ENCODE data around the gene CHSY1.

DNA sequence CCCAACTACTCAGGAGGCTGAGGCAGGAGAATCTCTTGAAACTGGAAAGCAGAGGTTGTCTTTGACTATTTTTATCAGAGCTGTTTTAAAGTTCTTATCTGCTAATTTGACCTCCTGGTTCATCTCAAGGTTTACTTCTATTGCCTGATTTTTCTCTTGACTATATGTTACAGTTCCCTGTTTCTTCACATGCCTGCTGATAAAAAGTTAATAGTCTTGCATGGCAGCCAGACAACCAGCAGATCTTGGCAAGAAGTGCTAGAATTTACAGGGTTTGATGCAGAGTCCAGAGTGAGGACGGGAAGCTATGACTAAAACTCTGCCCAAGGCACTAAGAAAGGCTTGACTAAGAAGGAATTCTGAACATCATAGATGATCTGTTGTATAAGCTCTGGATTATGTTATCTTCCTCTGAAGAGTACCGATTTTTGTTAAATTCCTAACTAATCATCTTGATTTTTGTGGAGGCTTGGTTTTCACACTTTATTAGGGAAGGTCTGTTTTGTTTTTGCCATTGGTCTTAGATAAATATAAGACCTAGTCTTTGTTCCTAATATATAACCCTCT, 85.9 kb downstream of the CHSY1 start:
- TF ChIP-seq, protein P1, sequence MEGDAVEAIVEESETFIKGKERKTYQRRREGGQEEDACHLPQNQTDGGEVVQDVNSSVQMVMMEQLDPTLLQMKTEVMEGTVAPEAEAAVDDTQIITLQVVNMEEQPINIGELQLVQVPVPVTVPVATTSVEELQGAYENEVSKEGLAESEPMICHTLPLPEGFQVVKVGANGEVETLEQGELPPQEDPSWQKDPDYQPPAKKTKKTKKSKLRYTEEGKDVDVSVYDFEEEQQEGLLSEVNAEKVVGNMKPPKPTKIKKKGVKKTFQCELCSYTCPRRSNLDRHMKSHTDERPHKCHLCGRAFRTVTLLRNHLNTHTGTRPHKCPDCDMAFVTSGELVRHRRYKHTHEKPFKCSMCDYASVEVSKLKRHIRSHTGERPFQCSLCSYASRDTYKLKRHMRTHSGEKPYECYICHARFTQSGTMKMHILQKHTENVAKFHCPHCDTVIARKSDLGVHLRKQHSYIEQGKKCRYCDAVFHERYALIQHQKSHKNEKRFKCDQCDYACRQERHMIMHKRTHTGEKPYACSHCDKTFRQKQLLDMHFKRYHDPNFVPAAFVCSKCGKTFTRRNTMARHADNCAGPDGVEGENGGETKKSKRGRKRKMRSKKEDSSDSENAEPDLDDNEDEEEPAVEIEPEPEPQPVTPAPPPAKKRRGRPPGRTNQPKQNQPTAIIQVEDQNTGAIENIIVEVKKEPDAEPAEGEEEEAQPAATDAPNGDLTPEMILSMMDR (conservative IDR thresholded peaks at IDR 0.05; ENCODE audit: low read length) = no peak
- TF ChIP-seq EZH2phosphoT487 (IDR thresholded peaks at IDR 0.05; ENCODE audit: borderline replicate concordance, low read depth, low read length) = no peak
